ENCODE measurements around the gene JPH4. TPM values are rescaled to one million over a fixed set of nuclear protein-coding genes. Genes with fewer than 3 reads are reported as not detected.
"Not testable (repeated sequence)": the region's sequence is repeated elsewhere in the genome, so short reads cannot be mapped to it uniquely, and the experiment has no call there.

JPH4 gene
- total RNA-seq, 1 donor from 2014 or later: 2.0 TPM

- H3K9me3 Mint-ChIP-seq: peaks cover 3% of the 10 kb centered on the region
- H3K4me1 Mint-ChIP-seq: no peaks in the 10 kb centered on the region
- H3K36me3 Mint-ChIP-seq (ENCODE audit: low read depth): no peaks in the 10 kb centered on the region
- TF ChIP-seq CTCF (IDR thresholded peaks at IDR 0.05): no peak
- DNase-seq: no peak
- CTCF ChIA-PET: no interaction called here
- peaks cover 9% of the 10 kb centered on the region for H3K27me3 Mint-ChIP-seq
- no peak for ATAC-seq (ENCODE audit: low read depth)
- intact Hi-C loops (cut with micrococcal nuclease): no loop called here
- POLR2A ChIA-PET: no interaction called here
- H3K27ac Mint-ChIP-seq: no peak overlapping the region
- no peak overlapping the region for H3K4me3 Mint-ChIP-seq
Measured at GRCh38 chr14:23602181-23603095, 23.8 kb upstream of the JPH4 start.

GRCh38 chr14:23601845-23602180, 23.2 kb upstream of the JPH4 start:
- POLR2A ChIA-PET: no interaction called here
- H3K27ac Mint-ChIP-seq: no peak overlapping the region
- H3K27me3 Mint-ChIP-seq: peaks cover 13% of the 10 kb centered on the region
- H3K36me3 Mint-ChIP-seq (ENCODE audit: low read depth): no peaks in the 10 kb centered on the region
- no peak for TF ChIP-seq CTCF (IDR thresholded peaks at IDR 0.05)
- intact Hi-C loops (cut with micrococcal nuclease): no loop called here
- no peak overlapping the region for H3K4me3 Mint-ChIP-seq
- H3K9me3 Mint-ChIP-seq: peaks cover 3% of the 10 kb centered on the region
- no peaks in the 10 kb centered on the region for H3K4me1 Mint-ChIP-seq
- ATAC-seq (ENCODE audit: low read depth) (no peak), DNase-seq (no peak)
- CTCF ChIA-PET: no interaction called here

- Mint-ChIP-seq H3K36me3 (ENCODE audit: low read depth) (no peaks in the 10 kb centered on the region), H3K4me1 (no peaks in the 10 kb centered on the region), H3K27ac (no peak overlapping the region), H3K27me3 (peaks cover 14% of the 10 kb centered on the region), H3K9me3 (peaks cover 3% of the 10 kb centered on the region), H3K4me3 (no peak overlapping the region)
- intact Hi-C loops (cut with micrococcal nuclease): no loop called here
- POLR2A ChIA-PET: no interaction called here
- CTCF ChIA-PET: interaction anchor here (0.9 kb wide), 1 partner anchor 31 kb away, joined by 4 read pairs; no protein-coding TSS in a partner anchor
- TF ChIP-seq CTCF (IDR thresholded peaks at IDR 0.05): no peak
- no peak for ATAC-seq (ENCODE audit: low read depth)
- no peak for DNase-seq
Measured at GRCh38 chr14:23601424-23601823, 22.8 kb upstream of the JPH4 start.

GRCh38 chr14:23600806-23601205, 22.2 kb upstream of the JPH4 start:
- CTCF ChIA-PET: interaction anchor here (0.9 kb wide), 1 partner anchor 32 kb away, joined by 4 read pairs; no protein-coding TSS in a partner anchor
- no peak for DNase-seq
- Mint-ChIP-seq H3K36me3 (ENCODE audit: low read depth) (no peaks in the 10 kb centered on the region), H3K4me3 (no peak overlapping the region), H3K9me3 (peaks cover 3% of the 10 kb centered on the region), H3K27ac (no peak overlapping the region), H3K4me1 (no peaks in the 10 kb centered on the region), H3K27me3 (peaks cover 13% of the 10 kb centered on the region)
- POLR2A ChIA-PET: no interaction called here
- intact Hi-C loops (cut with micrococcal nuclease): no loop called here
- TF ChIP-seq CTCF (IDR thresholded peaks at IDR 0.05): no peak
- no peak for ATAC-seq (ENCODE audit: low read depth)

GRCh38 chr14:23600322-23600707, 21.7 kb upstream of the JPH4 start:
- no peaks in the 10 kb centered on the region for H3K4me1 Mint-ChIP-seq
- H3K27me3 Mint-ChIP-seq: peaks cover 13% of the 10 kb centered on the region
- ATAC-seq (ENCODE audit: low read depth): no peak
- TF ChIP-seq CTCF (IDR thresholded peaks at IDR 0.05): no peak
- no peak overlapping the region for H3K27ac Mint-ChIP-seq
- no peak overlapping the region for H3K4me3 Mint-ChIP-seq
- intact Hi-C loops (cut with micrococcal nuclease): no loop called here
- POLR2A ChIA-PET: no interaction called here
- H3K36me3 Mint-ChIP-seq (ENCODE audit: low read depth): no peaks in the 10 kb centered on the region
- DNase-seq: no peak
- peaks cover 3% of the 10 kb centered on the region for H3K9me3 Mint-ChIP-seq
- CTCF ChIA-PET: interaction anchor here (0.9 kb wide), 1 partner anchor 32 kb away, joined by 4 read pairs; no protein-coding TSS in a partner anchor

- intact Hi-C loops (cut with micrococcal nuclease); H3K27me3 Mint-ChIP-seq; H3K27ac Mint-ChIP-seq; CTCF ChIA-PET; H3K36me3 Mint-ChIP-seq (ENCODE audit: low read depth); H3K4me3 Mint-ChIP-seq; H3K4me1 Mint-ChIP-seq; ATAC-seq (ENCODE audit: low read depth); H3K9me3 Mint-ChIP-seq; POLR2A ChIA-PET; DNase-seq: not testable (repeated sequence)
Measured at GRCh38 chr14:23594191-23594590, 15.6 kb upstream of the JPH4 start.

Data from activated B cell treated with CpG ODN at 0.5 μM for 24 hours (primary cell).